Endometrial microvascular endothelial cells (primary cell): ENCODE measurements around the gene MAP3K2. TPM values are rescaled to one million over a fixed set of nuclear protein-coding genes. Genes with fewer than 3 reads are reported as not detected.

Source experiments
- in situ Hi-C: cut with HindIII; loops from 2 replicates; pipeline ENCODE4 v1.10.0; 2017; ENCODE audit warnings: low sequenced_read_pairs, low pct_unique_long_range_greater_than_20kb; ENCODE audit errors: inconsistent ontology term
- total RNA-seq: library from RNA; depleted of rRNA; stranded (reverse); fragments of >200 nt; gene quantifications from one replicate; pipeline ENCODE4 v1.2.3, GENCODE V29; 2015; ENCODE audit errors: inconsistent ontology term

Gene MAP3K2
- total RNA-seq, 1 donor from 2014 or later, result 18.1 TPM

DNA sequence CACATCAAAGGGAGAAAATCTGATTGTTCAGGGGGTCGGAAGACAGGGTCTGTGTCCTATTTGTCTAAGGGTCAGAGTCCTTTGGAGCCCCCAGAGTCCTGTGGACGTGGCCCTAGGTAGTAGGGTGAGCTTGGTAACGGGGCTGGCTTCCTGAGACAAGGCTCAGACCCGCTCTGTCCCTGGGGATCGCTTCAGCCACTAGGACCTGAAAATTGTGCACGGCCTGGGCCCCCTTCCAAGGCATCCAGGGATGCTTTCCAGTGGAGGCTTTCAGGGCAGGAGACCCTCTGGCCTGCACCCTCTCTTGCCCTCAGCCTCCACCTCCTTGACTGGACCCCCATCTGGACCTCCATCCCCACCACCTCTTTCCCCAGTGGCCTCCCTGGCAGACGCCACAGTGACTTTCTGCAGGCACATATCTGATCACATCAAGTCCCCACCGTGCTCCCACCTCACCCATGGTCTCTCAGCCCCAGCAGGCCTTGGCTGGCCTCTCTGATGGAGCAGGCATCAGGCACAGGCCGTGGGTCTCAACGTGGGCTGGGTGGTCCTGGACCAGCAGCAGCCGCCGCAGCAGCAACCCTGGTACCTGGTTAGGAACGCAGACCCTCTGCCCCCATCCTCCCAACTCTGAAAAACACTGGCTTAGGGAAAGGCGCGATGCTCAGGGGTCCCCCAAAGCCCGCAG lies 34.2 kb upstream of the MAP3K2 start:
- in situ Hi-C loops, result no loop called here

- in situ Hi-C loops, result no loop called here
These were observed 33.5 kb upstream of the MAP3K2 start for GRCh38 chr2:127421116-127421800.

- in situ Hi-C loops, result no loop called here
These were observed 32.5 kb upstream of the MAP3K2 start for GRCh38 chr2:127420039-127420864.

GRCh38 chr2:127419448-127420038 lies 31.8 kb upstream of the MAP3K2 start:
- in situ Hi-C loops, result no loop called here

GRCh38 chr2:127419112-127419430 lies 31.3 kb upstream of the MAP3K2 start:
- in situ Hi-C loops, result no loop called here

GRCh38 chr2:127418300-127419111 lies 30.7 kb upstream of the MAP3K2 start, which contains the start of gene PROC:
PROC (plus strand) TSS chr2:127418427; CDS start chr2:127419943, 1,516 bp downstream.
- in situ Hi-C loops, result no loop called here

- in situ Hi-C loops, result no loop called here
These were observed 29.6 kb upstream of the MAP3K2 start for GRCh38 chr2:127417406-127417805.

DNA sequence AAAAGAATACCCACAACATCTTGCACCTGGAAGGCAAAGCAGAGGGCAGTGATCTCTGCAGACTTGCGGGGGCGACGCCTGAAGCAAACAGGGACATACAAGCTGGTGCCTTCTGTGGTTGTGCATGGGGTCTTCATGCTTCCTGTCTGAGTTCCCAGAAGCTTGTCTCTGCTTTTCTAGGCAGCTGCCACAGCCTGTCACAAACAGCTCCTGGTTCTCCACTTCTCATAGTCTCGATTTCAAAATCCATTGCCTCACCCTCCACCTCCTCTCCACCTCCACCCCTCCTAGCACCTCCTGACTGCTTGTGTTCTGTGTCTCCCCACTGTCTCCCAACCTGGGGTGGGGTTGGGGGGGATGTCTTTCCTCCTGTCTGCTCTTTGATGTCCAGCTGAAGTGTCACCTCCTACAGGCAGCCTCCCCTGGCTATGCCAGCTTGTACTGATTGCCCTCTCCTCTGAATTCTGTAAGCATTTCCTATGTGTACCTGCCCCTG lies 28.8 kb upstream of the MAP3K2 start:
- in situ Hi-C loops, result no loop called here

DNA sequence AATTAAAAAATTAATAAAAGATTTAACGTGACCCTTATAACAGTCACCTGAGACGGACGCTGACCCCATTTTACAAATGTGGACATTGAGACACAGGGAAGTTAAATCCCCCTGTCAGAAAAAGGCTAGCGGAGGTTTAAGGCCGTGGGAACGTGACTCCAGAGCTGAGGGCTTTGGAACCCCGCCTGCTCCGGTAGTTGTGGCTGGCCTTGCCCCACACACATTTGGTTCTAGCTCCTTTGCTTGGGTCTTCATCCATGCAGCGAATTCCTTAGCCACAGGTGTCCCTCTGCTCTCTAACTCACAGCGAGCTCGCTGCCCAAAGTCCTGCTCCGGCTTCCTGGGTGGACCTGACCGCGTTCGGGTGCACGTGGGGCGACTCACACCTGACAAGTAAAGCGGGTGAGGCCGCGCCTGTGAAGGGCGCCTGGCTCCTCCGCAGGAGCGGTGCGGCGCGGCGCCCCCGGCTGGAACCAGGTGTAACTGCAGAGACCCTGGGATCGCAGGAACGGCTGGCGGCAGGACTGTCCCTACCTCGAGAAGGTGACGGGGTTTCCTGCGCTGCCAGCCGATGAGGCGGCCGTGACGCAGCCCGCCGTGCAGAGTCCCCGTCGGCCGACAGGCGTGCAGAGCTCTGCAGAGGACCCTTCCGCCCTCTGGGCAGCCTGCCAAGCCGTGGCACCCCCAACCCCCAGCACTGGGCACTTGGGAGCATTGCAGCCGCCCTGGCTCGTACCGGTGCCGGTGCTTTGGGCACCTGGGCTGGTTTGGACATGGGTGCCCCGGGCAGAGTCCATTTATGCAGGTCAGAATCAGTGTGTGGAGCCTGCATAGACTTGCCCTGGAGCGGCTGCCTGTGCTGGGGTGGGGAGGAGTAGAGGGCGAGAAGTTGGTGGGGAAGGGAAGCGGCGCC lies 28.1 kb upstream of the MAP3K2 start:
- in situ Hi-C loops, result no loop called here

GRCh38 chr2:127414638-127415592 lies 27.1 kb upstream of the MAP3K2 start:
- in situ Hi-C loops, result no loop called here

DNA sequence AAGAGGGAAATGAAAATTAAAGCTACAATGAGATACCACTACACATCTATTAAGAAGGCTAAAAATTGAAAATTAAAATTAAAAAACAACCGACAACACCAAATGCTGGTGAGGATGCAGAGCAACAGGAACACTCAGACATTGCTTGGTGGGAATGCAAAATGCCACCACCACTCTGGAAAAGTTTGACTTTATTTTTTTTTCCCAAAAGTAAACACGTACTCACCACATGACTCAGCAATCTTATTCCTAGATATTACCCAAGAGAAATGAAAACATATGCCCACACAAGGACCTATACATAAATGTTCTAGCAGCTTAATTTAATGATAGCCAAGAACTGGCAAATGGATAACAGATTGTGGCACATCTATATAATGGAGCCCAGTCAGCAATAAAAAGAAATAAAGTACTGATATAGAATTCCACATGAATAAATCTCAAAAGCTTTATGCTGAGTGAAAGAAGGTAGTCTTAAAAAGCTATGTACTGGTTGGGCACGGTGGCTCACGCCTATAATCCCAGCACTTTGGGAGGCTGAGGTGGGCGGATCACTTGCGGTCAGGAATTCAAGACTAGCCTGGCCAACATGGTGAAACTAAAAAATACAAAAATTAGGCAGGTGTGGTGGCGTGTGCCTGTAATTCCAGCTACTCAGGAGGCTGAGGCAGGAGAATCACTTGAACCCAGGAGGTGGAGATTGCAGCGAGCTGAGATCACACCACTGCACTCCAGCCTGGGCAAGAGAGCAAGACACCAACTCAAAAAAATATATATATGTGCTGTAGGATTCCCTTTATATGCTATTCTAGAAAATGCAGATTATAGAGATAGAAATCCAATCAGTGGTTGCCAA lies 26.2 kb upstream of the MAP3K2 start:
- in situ Hi-C loops, result no loop called here

- in situ Hi-C loops, result no loop called here
These were observed 25.4 kb upstream of the MAP3K2 start for GRCh38 chr2:127413200-127413599.

GRCh38 chr2:127411653-127412369 lies 24.0 kb upstream of the MAP3K2 start:
- in situ Hi-C loops, result no loop called here

GRCh38 chr2:127410871-127411652 lies 23.3 kb upstream of the MAP3K2 start:
- in situ Hi-C loops, result no loop called here
